Measurements from ENCODE around the gene MMS19. TPM values are rescaled to one million over a fixed set of nuclear protein-coding genes. Genes with fewer than 3 reads are reported as not detected.

MMS19 gene, protein sequence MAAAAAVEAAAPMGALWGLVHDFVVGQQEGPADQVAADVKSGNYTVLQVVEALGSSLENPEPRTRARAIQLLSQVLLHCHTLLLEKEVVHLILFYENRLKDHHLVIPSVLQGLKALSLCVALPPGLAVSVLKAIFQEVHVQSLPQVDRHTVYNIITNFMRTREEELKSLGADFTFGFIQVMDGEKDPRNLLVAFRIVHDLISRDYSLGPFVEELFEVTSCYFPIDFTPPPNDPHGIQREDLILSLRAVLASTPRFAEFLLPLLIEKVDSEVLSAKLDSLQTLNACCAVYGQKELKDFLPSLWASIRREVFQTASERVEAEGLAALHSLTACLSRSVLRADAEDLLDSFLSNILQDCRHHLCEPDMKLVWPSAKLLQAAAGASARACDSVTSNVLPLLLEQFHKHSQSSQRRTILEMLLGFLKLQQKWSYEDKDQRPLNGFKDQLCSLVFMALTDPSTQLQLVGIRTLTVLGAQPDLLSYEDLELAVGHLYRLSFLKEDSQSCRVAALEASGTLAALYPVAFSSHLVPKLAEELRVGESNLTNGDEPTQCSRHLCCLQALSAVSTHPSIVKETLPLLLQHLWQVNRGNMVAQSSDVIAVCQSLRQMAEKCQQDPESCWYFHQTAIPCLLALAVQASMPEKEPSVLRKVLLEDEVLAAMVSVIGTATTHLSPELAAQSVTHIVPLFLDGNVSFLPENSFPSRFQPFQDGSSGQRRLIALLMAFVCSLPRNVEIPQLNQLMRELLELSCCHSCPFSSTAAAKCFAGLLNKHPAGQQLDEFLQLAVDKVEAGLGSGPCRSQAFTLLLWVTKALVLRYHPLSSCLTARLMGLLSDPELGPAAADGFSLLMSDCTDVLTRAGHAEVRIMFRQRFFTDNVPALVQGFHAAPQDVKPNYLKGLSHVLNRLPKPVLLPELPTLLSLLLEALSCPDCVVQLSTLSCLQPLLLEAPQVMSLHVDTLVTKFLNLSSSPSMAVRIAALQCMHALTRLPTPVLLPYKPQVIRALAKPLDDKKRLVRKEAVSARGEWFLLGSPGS
- total RNA-seq (2014; rRNA removed; shearing (Covaris generic)) (74.4 and 95.7 TPM in 2 replicates), total RNA-seq (2022) (74.8 and 90.3 TPM in 2 replicates), Bru-seq, nascent RNA (percentile 83 among the genes with signal in this experiment), BruChase-seq, experiment 1, labeled RNA remaining after a 6-hour chase (percentile 81 among the genes with signal in this experiment), BruChase-seq, experiment 2, labeled RNA remaining after a 2-hour chase (percentile 78 among the genes with signal in this experiment)
- long read RNA-seq, transcript MMS19-209 (31 exons, 3,797 nt): major isoform, 23 of 80 reads
- long read RNA-seq, partial matches to known transcripts: 7 of 80 reads
- long read RNA-seq, other reads (novel, unspliced or antisense): 49 of 80 reads

DNA sequence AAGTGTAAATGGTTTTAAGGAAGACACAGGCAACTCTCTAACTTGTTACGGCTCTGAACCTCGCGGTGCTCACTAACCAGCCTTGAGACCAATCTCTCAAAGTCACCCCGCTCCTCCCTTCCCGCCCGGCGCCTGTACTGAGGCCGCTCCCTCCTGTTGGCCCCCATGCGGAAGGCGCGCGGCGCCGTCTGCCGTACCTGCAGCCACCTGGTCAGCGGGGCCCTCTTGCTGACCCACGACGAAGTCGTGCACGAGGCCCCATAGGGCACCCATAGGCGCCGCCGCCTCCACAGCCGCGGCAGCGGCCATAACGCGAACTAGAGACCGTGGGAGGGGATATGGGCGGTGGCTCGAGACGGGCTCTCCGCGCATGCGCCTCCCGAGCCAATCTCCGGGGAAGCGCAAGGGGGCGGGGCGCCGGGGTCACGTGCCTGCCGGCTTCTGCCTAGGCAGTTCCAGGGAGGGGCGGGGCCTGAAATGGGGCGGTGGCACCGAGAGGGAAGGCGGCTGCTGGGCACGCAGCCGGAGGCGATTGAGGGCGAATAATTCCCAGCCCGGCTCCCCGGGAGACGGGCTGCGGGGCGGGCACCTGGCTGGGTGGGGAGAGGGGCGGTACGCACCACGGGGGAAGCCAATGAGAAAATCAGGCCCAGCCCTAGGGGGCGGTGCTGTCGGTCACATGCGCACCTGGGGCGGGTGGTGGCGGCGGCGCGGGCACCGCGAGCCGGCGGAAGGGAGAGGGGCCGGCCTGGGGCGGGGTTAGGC, at the start of gene MMS19:
Gene MMS19 (minus strand): TSS at position 347 of the 765 bp plus-strand sequence. CDS start 38 bp downstream, at position 309.
- Histone ChIP-seq H3K4me1 (ENCODE audit: insufficient read depth, low read length, poor library complexity, severe bottlenecking) (peaks cover 42% of the 10 kb centered on the region), H3K27ac (ENCODE audit: low read depth, low read length, poor library complexity, severe bottlenecking) (peak within 1 kb of the TSS; percentile 85), H3K4me2 (ENCODE audit: low read length) (peak within 1 kb of the TSS; percentile 97), H2AFZ (ENCODE audit: low read length) (peak within 1 kb of the TSS; percentile 82), H3K4me3 (ENCODE audit: low read depth, low read length, poor library complexity, severe bottlenecking) (peak within 1 kb of the TSS; percentile 81), H3K9me3 (ENCODE audit: low read length) (no peaks in the 10 kb centered on the region), H3K79me2 (ENCODE audit: insufficient read depth, low read depth, low read length) (peaks cover 46% of the 10 kb centered on the region), H4K20me1 (ENCODE audit: insufficient read depth, low read length) (peaks cover 28% of the 10 kb centered on the region; the same call in 1 of the 2 replicates), H3K36me3 (ENCODE audit: insufficient read depth, low read length) (peaks cover 23% of the 10 kb centered on the region), H3K9me2 (ENCODE audit: insufficient read depth, low read length) (no peaks in the 10 kb centered on the region)
- ChIA-PET CTCF (ENCODE audit: unreplicated experiment) (no interaction called here), POLR2A (interaction anchor here (1.4 kb wide), 1 partner anchor 22 kb away, joined by 7 read pairs; no protein-coding TSS in a partner anchor)
- DNase-seq (ENCODE audit: low spot score): peak; percentile 97
- BruUV-seq (replicated peaks): no TSS peak
- TF ChIP-seq CTCF (conservative IDR thresholded peaks at IDR 0.05; ENCODE audit: low read length): no peak
- no peak for TF ChIP-seq EZH2phosphoT487 (IDR thresholded peaks at IDR 0.05; ENCODE audit: borderline replicate concordance, low read depth, low read length)
- intact Hi-C loops (cut with micrococcal nuclease; ENCODE audit: unreplicated experiment): loop anchor here (1.0 to 5.0 kb wide), 2 partner anchors 36 to 52 kb away; partner anchors contain the start of genes EXOSC1 and ZDHHC16

- Histone ChIP-seq H3K4me1 (ENCODE audit: insufficient read depth, low read length, poor library complexity, severe bottlenecking) (no peaks in the 10 kb centered on the region), H3K36me3 (ENCODE audit: insufficient read depth, low read length) (no peaks in the 10 kb centered on the region), H3K4me2 (ENCODE audit: low read length) (no peak overlapping the region), H3K9me3 (ENCODE audit: low read length) (no peaks in the 10 kb centered on the region), H2AFZ (ENCODE audit: low read length) (no peak overlapping the region), H3K4me3 (ENCODE audit: low read depth, low read length, poor library complexity, severe bottlenecking) (no peak overlapping the region), H4K20me1 (ENCODE audit: insufficient read depth, low read length) (no peaks in the 10 kb centered on the region), H3K79me2 (ENCODE audit: insufficient read depth, low read depth, low read length) (no peaks in the 10 kb centered on the region), H3K9me2 (ENCODE audit: insufficient read depth, low read length) (no peaks in the 10 kb centered on the region), H3K27ac (ENCODE audit: low read depth, low read length, poor library complexity, severe bottlenecking) (no peak overlapping the region)
- CTCF ChIA-PET (ENCODE audit: unreplicated experiment): no interaction called here
- DNase-seq (ENCODE audit: low spot score): no peak
- no TSS peak for BruUV-seq (replicated peaks)
- POLR2A ChIA-PET: interaction anchor here (0.7 to 1.0 kb wide), 2 partner anchors 11 to 14 kb away, joined by 3 to 6 read pairs; no protein-coding TSS in a partner anchor
- intact Hi-C loops (cut with micrococcal nuclease; ENCODE audit: unreplicated experiment): no loop called here
- no peak for TF ChIP-seq EZH2phosphoT487 (IDR thresholded peaks at IDR 0.05; ENCODE audit: borderline replicate concordance, low read depth, low read length)
- no peak for TF ChIP-seq CTCF (conservative IDR thresholded peaks at IDR 0.05; ENCODE audit: low read length)
Measured at GRCh38 chr10:97547962-97548361, 49.7 kb upstream of the MMS19 start.
